HepG2 (cell line): ENCODE measurements around the gene FAM124B. TPM values are rescaled to one million over a fixed set of nuclear protein-coding genes. Genes with fewer than 3 reads are reported as not detected.

ENCODE experiments used
- AGO1 ChIP-seq: fragments of 200-400 bp; formaldehyde crosslinking; IDR thresholded peaks from 2 replicates; pipeline ENCODE4 v1.6.1; 2017; ENCODE audit warnings: mild to moderate bottlenecking, low read depth, low read length, moderate library complexity; ENCODE audit not compliant: poor library complexity, severe bottlenecking
- ATF7 ChIP-seq, 2 experiments: fragments of 450-650 bp in 1 of 2; sonication (generic) in 1 of 2; formaldehyde crosslinking in 1 of 2; IDR thresholded peaks; 2 replicates each; pipeline versions ENCODE4 v1.4.0 to v1.6.1; 2016 to 2020; ENCODE audit warnings: antibody characterized with exemption in 1 of 2, mild to moderate bottlenecking in 1 of 2, missing genetic modification reagents in 1 of 2
- CEBPB ChIP-seq: IDR thresholded peaks from 2 replicates; pipeline ENCODE4 v1.6.1; 2011; ENCODE audit warnings: low read depth, low read length, improper control_type of control experiment, borderline replicate concordance
- FOXA3 ChIP-seq: IDR thresholded peaks from 2 replicates; pipeline ENCODE4 v1.6.1; 2016; ENCODE audit warnings: missing genetic modification reagents, missing compliant biosample characterization
- GTF3A ChIP-seq: sonication (generic); formaldehyde crosslinking; conservative IDR thresholded peaks from 2 replicates; pipeline ENCODE4 v1.4.0; 2020; ENCODE audit warnings: mild to moderate bottlenecking, missing genetic modification reagents
- HNRNPK ChIP-seq: fragments of 200-400 bp; formaldehyde crosslinking; IDR thresholded peaks from 2 replicates; pipeline ENCODE4 v1.6.1; 2018; ENCODE audit warnings: low read length, low read depth, moderate library complexity, mild to moderate bottlenecking; ENCODE audit not compliant: poor library complexity, severe bottlenecking
- ISX ChIP-seq: sonication (generic); formaldehyde crosslinking; conservative IDR thresholded peaks from 2 replicates; pipeline ENCODE4 v1.5.0; 2020; ENCODE audit warnings: missing genetic modification reagents
- JARID2 ChIP-seq: sonication (generic); formaldehyde crosslinking; IDR thresholded peaks from 2 replicates; pipeline ENCODE4 v1.8.1; 2023; ENCODE audit warnings: missing genetic modification reagents, inconsistent platforms; ENCODE audit not compliant: insufficient replicate concordance
- KAT8 ChIP-seq: IDR thresholded peaks from 2 replicates; pipeline ENCODE4 v1.6.1; 2016; ENCODE audit warnings: missing genetic modification reagents, missing compliant biosample characterization
- MATR3 ChIP-seq: sonication (generic); formaldehyde crosslinking; IDR thresholded peaks from 2 replicates; pipeline ENCODE4 v1.4.0; 2020; ENCODE audit warnings: missing genetic modification reagents
- MTA1 ChIP-seq: sonication (generic); formaldehyde crosslinking; IDR thresholded peaks from 2 replicates; pipeline ENCODE4 v1.4.0; 2020; ENCODE audit warnings: missing genetic modification reagents, mild to moderate bottlenecking, borderline replicate concordance
- NR2F1 ChIP-seq, 2 experiments: fragments of 450-650 bp in 1 of 2; formaldehyde crosslinking in 1 of 2; IDR thresholded peaks; 2 replicates each; pipeline versions ENCODE4 v1.5.0 to v1.6.1; 2016 to 2020; ENCODE audit warnings: mild to moderate bottlenecking in 1 of 2, missing compliant biosample characterization in 1 of 2, missing genetic modification reagents in 1 of 2, moderate library complexity in 1 of 2
- PRPF4 ChIP-seq: fragments of 200-400 bp; formaldehyde crosslinking; IDR thresholded peaks from 2 replicates; pipeline ENCODE4 v1.6.1; 2016; ENCODE audit warnings: low read length, low read depth; ENCODE audit not compliant: poor library complexity, severe bottlenecking
- RAD21 ChIP-seq: fragments of 450-650 bp; formaldehyde crosslinking; IDR thresholded peaks from 2 replicates; pipeline ENCODE4 v1.5.0; 2020; ENCODE audit warnings: mild to moderate bottlenecking
- TARDBP ChIP-seq: sonication (generic); formaldehyde crosslinking; IDR thresholded peaks from 2 replicates; pipeline ENCODE4 v1.8.0; 2022; ENCODE audit warnings: mild to moderate bottlenecking, missing genetic modification reagents
- TEAD3 ChIP-seq: optimal IDR thresholded peaks from 2 replicates; pipeline ENCODE3; 2016; ENCODE audit warnings: borderline replicate concordance
- ZNF33A ChIP-seq: sonication (generic); formaldehyde crosslinking; IDR thresholded peaks from 2 replicates; pipeline ENCODE4 v1.5.1; 2020; ENCODE audit warnings: missing genetic modification reagents, mild to moderate bottlenecking, moderate library complexity, borderline replicate concordance
- ZNF34 ChIP-seq: sonication (generic); formaldehyde crosslinking; IDR thresholded peaks from 2 replicates; pipeline ENCODE4 v1.4.0; 2020; ENCODE audit warnings: mild to moderate bottlenecking, missing genetic modification reagents, borderline replicate concordance
- ZNF441 ChIP-seq: sonication (generic); formaldehyde crosslinking; IDR thresholded peaks from 2 replicates; pipeline ENCODE4 v1.7.0; 2021; ENCODE audit warnings: missing genetic modification reagents, borderline replicate concordance
- ZNF510 ChIP-seq: sonication (generic); formaldehyde crosslinking; IDR thresholded peaks from 2 replicates; pipeline ENCODE4 v1.4.0; 2020; ENCODE audit warnings: low read depth, mild to moderate bottlenecking, missing genetic modification reagents
- ZNF549 ChIP-seq: sonication (generic); formaldehyde crosslinking; IDR thresholded peaks from 2 replicates; pipeline ENCODE4 v1.5.0; 2020; ENCODE audit warnings: missing genetic modification reagents
- ZNF652 ChIP-seq: IDR thresholded peaks from 2 replicates; pipeline ENCODE4 v1.6.1; 2016; ENCODE audit warnings: low read depth, borderline replicate concordance
- ZNF749 ChIP-seq: sonication (generic); formaldehyde crosslinking; IDR thresholded peaks from 2 replicates; pipeline ENCODE4 v1.8.0; 2022; ENCODE audit warnings: mild to moderate bottlenecking, missing genetic modification reagents, moderate library complexity, borderline replicate concordance
- ZSCAN29 ChIP-seq: sonication (generic); formaldehyde crosslinking; conservative IDR thresholded peaks from 2 replicates; pipeline ENCODE4 v1.4.0; 2020; ENCODE audit warnings: mild to moderate bottlenecking, missing genetic modification reagents
- polyA plus RNA-seq, 8 experiments: library from polyadenylated mRNA; depleted of rRNA in 3 of 8; stranded (reverse) in 7 of 8; unstranded in 1 of 8; fragments of >200 nt; fragmentation: Illumina TruSeq in 4 of 8; extraction: Trizol in 4 of 8; gene quantifications; 2 replicates each; pipeline versions ENCODE4 v1.2.1 to v1.2.3, GENCODE V29; 2011 to 2016; ENCODE audit warnings: low read depth in 4 of 8, missing spikeins in 1 of 8, mixed read lengths in 1 of 8; ENCODE audit not compliant: insufficient read depth in 1 of 8
- total RNA-seq, 5 experiments: library from RNA; depleted of rRNA; stranded (reverse); fragments of >200 nt; fragmentation: Illumina TruSeq; extraction: Trizol; gene quantifications; 2 replicates each; pipeline ENCODE4 v1.2.3, GENCODE V29; 2016; ENCODE audit warnings: low read depth in 1 of 5
- TF ChIP-seq, protein P1 (sequence below): sonication (generic); formaldehyde crosslinking; IDR thresholded peaks from 2 replicates; pipeline ENCODE4 v1.4.0; 2020; ENCODE audit warnings: mild to moderate bottlenecking, missing genetic modification reagents
- TF ChIP-seq, protein P2 (sequence below): sonication (generic); formaldehyde crosslinking; IDR thresholded peaks from 2 replicates; pipeline ENCODE4 v1.5.0; 2020; ENCODE audit warnings: mild to moderate bottlenecking, missing genetic modification reagents, moderate library complexity

FAM124B gene
- total and polyA plus RNA-seq, 2 of the 13 experiments (the other 11 are each of a cell fraction or from before 2014, with no cell fraction given), result not detected

DNA sequence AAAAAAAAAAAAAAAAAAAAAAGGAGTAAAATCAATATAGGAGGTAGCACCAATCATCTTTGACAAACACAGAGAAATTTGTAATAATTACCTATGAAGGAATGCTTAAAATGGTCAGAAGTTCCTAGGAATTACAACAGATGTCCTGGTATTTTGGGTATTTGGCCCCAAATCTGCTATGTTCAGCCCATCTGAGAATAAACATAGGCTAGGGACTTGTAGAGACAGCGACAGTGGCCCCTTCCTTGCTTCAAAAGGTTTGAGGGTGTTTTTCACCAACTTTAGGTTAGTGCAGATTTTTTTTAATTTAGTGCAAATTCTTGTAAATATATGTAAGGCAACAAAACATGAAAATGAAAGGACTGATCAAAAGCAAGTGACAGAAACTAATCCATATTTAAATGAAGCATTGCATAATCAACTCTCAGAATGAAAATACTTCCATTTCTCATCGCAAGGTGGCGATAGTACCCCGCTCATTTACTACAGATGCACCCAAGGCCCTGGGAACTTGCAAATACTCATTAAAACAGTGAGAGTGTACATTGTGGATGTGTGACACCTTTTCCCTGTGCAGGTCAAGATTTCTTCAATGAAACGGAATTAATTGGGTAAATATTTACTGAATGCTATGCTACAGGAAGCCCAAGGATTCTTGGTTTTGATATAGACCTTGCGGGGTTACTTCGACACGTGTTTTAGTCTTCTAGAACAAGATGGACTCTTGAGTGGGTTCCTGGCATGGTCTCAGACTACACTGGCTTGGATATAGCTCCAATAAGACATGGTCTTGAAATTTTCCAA is 44.6 kb downstream of the FAM124B start (continued):
- TF ChIP-seq ZNF510 (CRISPR knock-in tag) (peak; percentile 43; the same call in 1 of the 2 replicates), HNRNPK (no peak), CEBPB (peak; percentile 97), FOXA3 (CRISPR knock-in tag) (no peak; the same call in 1 of the 2 replicates), TARDBP (peak; percentile 31; the same call in 1 of the 2 replicates), ZNF441 (CRISPR knock-in tag) (no peak), GTF3A (CRISPR knock-in tag) (no peak), ZNF749 (CRISPR knock-in tag) (no peak), ZNF549 (no peak), MATR3 (CRISPR knock-in tag) (no peak), JARID2 (CRISPR knock-in tag) (no peak), AGO1 (no peak), ZNF652 (CRISPR knock-in tag) (no peak), ZNF34 (CRISPR knock-in tag) (0 out of 2 replicates have a peak, but pooled peaks have one; percentile 44), KAT8 (CRISPR knock-in tag) (peak; percentile 28; the same call in 1 of the 2 replicates), ZNF33A (CRISPR knock-in tag) (no peak), ATF7 (IDR thresholded peaks at IDR 0.05) (no peak), ATF7 (CRISPR knock-in tag; IDR thresholded peaks at IDR 0.05) (no peak), ISX (CRISPR knock-in tag) (no peak), MTA1 (CRISPR knock-in tag) (no peak), RAD21 (CRISPR knock-in tag) (peak; percentile 65), TEAD3 (CRISPR knock-in tag) (peak; percentile 15), NR2F1 (CRISPR knock-in tag; IDR thresholded peaks at IDR 0.05) (0 out of 4 replicates have a peak, but pooled peaks of 1 of the 2 experiments have one; percentile 7), ZSCAN29 (0 out of 2 replicates have a peak, but pooled peaks have one; percentile 41), PRPF4 (no peak)
- TF ChIP-seq, protein P1, sequence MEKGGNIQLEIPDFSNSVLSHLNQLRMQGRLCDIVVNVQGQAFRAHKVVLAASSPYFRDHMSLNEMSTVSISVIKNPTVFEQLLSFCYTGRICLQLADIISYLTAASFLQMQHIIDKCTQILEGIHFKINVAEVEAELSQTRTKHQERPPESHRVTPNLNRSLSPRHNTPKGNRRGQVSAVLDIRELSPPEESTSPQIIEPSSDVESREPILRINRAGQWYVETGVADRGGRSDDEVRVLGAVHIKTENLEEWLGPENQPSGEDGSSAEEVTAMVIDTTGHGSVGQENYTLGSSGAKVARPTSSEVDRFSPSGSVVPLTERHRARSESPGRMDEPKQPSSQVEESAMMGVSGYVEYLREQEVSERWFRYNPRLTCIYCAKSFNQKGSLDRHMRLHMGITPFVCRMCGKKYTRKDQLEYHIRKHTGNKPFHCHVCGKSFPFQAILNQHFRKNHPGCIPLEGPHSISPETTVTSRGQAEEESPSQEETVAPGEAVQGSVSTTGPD (CRISPR knock-in tag), result no peak
- TF ChIP-seq, protein P2, sequence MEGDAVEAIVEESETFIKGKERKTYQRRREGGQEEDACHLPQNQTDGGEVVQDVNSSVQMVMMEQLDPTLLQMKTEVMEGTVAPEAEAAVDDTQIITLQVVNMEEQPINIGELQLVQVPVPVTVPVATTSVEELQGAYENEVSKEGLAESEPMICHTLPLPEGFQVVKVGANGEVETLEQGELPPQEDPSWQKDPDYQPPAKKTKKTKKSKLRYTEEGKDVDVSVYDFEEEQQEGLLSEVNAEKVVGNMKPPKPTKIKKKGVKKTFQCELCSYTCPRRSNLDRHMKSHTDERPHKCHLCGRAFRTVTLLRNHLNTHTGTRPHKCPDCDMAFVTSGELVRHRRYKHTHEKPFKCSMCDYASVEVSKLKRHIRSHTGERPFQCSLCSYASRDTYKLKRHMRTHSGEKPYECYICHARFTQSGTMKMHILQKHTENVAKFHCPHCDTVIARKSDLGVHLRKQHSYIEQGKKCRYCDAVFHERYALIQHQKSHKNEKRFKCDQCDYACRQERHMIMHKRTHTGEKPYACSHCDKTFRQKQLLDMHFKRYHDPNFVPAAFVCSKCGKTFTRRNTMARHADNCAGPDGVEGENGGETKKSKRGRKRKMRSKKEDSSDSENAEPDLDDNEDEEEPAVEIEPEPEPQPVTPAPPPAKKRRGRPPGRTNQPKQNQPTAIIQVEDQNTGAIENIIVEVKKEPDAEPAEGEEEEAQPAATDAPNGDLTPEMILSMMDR (CRISPR knock-in tag), result peak; percentile 90
